ENCODE measurements around the gene GRPEL2. TPM values are rescaled to one million over a fixed set of nuclear protein-coding genes. Genes with fewer than 3 reads are reported as not detected.

The GRPEL2 gene
- total and polyA plus RNA-seq, 2 experiments from 2014 or later = 20.2 to 62.2 TPM

DNA sequence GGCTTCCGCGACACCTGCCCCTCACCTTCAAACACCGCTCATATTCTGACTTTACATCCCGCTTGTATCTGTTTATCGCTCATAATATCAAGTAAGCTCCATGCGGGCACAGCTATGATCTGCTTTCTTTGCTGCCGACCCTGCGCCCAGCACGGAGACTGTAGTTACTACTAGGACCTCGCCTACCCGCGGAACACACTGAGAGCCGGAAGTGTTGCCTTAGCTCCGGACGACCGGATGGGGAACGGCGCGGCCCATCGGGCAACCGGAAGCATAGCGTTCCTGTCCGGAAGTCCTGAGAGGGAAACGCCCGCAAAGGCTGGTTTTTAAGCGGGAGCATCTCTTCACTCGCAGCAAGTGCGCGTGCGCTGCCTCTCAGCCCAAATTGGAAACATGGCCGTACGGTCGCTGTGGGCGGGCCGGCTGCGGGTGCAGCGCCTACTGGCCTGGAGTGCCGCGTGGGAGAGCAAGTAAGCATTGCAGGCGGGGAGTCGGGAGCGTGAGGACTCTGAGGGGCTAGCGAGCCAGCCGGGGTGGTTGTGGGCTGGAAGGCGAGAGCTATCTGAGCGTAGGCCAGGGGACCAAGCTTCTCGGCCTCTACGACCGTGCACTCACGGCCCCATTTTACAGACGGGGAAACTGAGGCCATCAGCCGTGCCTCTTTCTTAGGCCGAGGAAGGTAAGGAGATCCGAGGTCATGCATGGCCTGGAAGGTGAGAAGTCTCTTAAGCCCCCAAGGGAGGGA, at the start of gene GRPEL2 (continued):
- TF ChIP-seq EZH2phosphoT487 (IDR thresholded peaks at IDR 0.05; ENCODE audit: unreplicated experiment) = no peak

DNA sequence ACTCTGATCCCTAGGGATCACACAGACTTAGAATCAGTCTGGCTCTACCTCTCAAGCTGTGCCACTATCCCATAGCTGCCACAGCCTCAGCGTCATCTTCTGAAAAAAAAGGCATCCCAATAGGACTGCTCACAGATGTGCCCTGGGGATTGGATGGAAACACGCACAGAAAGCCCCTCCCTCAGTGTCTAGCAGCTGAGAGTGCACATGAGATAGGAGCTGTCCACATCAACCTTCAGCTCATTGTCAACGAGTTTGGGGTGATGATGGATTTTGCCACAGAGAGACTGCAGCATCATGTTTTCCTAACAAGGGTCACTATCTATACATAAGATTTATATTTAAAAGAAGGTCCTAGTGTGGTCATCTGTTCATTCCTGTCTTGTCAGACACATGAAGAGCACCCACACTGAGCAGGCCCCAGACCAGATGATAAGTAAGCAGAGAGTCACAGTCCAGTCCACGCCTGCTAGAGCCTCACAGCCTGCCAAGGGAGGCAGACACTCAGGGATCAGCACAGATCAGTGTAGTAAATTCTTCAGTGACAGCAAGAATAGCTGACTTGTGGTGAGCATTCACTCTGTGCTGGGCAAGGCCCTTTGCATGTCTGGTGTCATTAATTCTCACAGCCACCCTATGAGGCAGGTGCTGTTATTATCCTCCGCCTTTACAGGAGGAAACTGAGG, 47.8 kb upstream of the GRPEL2 start:
- Histone ChIP-seq H3K9me2 (ENCODE audit: insufficient read depth) (no peaks in the 10 kb centered on the region), H3K36me3 (ENCODE audit: insufficient read depth) (no peaks in the 10 kb centered on the region), H3K27me3 (ENCODE audit: insufficient read depth) (no peaks in the 10 kb centered on the region), H3K4me2 (no peak overlapping the region), H3K27ac (ENCODE audit: low read depth) (no peak overlapping the region), H4K20me1 (replicated peaks; ENCODE audit: insufficient read depth) (no peaks in the 10 kb centered on the region; the same call in 1 of the 2 replicates), H3K79me2 (replicated peaks; ENCODE audit: insufficient read depth) (no peaks in the 10 kb centered on the region), H3K4me3 (no peak overlapping the region), H2AFZ (no peak overlapping the region), H3F3A (replicated peaks; ENCODE audit: low read depth) (no peaks in the 10 kb centered on the region), H3K4me1 (ENCODE audit: insufficient read depth) (no peaks in the 10 kb centered on the region)
- DNase-seq (ENCODE audit: low spot score) (no peak), ATAC-seq (no peak)
- peaks cover 18% of the 10 kb centered on the region for H3K4me1 Mint-ChIP-seq
- no peaks in the 10 kb centered on the region for H3K9me3 Mint-ChIP-seq
- no peak overlapping the region for H3K4me3 Mint-ChIP-seq
- TF ChIP-seq EZH2phosphoT487 (IDR thresholded peaks at IDR 0.05; ENCODE audit: unreplicated experiment) = no peak
- TF ChIP-seq ZNF114 (CRISPR knock-in tag; IDR thresholded peaks at IDR 0.05) = no peak
- TF ChIP-seq ZNF462 (CRISPR knock-in tag; IDR thresholded peaks at IDR 0.05) = no peak
- TF ChIP-seq ZNF331 (CRISPR knock-in tag; IDR thresholded peaks at IDR 0.05; ENCODE audit: low read depth) = no peak
- peaks cover 7% of the 10 kb centered on the region for H3K27me3 Mint-ChIP-seq (ENCODE audit: insufficient read depth, low read depth, poor library complexity)
- no peak overlapping the region for H3K27ac Mint-ChIP-seq
- no peaks in the 10 kb centered on the region for H3K36me3 Mint-ChIP-seq (ENCODE audit: low read depth)
